ENCODE measurements around the gene CASP3.
A peak's percentile ranks its signal among the peaks of the same experiment; 100 is the strongest.

Gene CASP3

DNA sequence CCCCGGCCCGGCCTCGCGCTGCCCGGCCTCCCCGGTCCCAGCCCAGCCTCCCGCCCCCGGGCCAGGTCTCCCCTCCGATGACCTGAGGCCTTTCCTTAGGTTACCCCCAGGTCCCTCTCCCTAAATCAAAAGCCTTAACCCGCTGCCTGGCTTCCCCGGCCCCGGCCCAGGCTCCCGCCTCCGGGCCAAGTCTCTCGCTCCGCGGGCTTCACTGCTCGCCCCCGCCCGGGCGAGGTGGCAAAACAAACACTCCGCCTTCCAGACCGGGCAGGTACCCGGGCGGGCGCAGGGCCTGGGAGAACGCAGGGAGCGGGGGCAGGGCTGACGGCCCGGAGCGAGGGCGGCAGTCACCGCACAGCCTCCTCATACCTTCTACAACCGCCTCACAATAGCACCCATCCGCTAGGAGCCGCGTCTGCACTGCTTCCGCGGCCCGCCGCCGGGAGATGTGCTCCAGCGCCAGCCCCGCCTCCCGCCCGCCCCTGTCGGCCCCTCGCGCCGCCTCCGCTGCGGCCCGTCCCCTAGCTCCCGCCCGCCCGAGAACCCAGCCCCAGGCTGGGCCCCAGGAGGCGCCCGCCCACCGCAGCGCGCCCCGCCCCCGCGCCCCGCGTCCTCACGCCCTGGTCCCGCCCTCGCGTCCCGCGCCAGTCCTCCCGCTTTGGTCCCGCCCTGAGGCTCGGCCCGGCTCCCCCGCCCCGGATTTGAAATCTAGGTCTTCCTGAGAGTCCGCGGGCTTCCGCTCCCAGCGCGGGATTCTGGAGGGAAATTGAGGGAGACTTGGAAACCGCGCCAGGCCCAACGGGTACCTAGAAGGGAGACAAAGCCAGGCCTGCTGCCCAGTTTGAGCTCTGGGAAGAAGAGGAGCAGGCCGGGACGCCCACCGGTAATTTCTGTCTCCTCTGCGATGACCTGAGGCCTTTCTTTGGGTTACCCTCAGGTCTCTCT lies at the start of gene CASP3, which contains the start of gene PRIMPOL:
TSS of gene CASP3 (minus strand) at position 422 of the 945 bp plus-strand sequence. CDS start 10,994 bp downstream, outside the sequence.
TSS of gene PRIMPOL (plus strand) at position 713 of the 945 bp plus-strand sequence. CDS start 7,403 bp downstream, outside the sequence.
- peak within 1 kb of the TSS; percentile 88 for H3K4me3 ChIP-seq (ENCODE audit: low read depth, low read length)

- H3K4me3 ChIP-seq (ENCODE audit: low read depth, low read length) = no peak overlapping the region
These were observed 48.7 kb upstream of the CASP3 start for GRCh38 chr4:184697956-184698355.

GRCh38 chr4:184695178-184695896 lies 46.1 kb upstream of the CASP3 start:
- no peak overlapping the region for H3K4me3 ChIP-seq (ENCODE audit: low read depth, low read length)

DNA sequence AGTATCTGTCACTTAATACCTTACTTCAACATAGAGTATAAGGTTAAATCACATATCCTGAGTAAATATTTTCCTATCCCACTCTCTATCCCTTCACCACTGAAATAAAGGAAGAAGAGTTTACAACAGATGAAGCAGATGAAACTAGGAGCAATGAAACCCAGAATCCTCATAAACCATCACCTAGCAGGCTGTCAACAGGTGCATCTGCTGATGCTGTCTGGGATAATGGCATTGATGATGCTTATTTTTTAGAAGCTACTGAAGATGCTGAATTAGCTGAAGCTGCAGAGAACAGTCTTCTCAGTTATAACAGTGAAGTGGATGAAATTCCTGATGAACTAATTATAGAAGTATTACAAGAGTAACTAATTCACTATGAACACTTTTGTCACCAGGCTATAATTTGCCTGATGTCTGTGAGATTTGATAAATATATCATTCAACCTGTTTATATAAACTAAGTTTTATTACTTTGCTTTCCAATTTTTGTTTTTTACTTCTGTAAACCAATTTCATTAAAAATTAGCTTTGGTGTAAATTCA lies 45.2 kb upstream of the CASP3 start:
- no peak overlapping the region for H3K4me3 ChIP-seq (ENCODE audit: low read depth, low read length)

DNA sequence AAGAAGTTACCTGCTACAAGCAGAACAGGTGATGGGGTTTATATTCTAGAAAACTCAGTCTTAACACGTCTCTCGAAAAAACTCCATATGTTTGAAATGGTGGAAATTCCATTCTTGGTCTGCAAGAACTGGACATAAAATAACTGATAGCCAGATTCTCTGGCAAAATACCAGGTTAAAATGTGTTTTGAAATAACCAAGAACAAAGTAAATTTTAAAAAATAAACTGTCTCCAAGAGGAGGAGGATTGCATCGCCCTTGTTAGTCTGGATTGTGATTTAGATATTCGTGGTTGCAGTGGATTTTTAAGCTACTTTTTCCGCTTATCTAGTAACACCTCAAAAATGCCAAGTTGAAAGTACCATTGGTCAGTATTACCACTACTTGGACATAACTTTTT lies 43.8 kb upstream of the CASP3 start:
- no peak overlapping the region for H3K4me3 ChIP-seq (ENCODE audit: low read depth, low read length)

DNA sequence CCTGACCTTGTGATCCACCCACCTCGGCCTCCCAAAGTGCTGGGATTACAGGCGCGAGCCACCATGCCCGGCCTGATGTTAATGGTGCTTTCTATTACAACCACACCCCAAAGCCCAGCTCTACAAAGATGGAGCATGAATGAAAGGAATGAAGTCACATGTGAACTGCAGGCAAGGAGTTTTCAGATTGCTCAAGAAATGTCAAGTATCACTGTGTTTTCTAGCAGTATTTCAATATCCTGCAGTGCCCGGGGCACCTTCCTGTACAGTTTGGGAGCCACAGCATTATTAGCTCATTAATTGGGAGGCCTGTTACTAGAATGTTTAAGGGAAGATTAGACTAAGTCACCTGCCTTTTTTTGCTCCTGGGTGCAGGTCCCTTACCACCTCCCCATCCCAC lies 40.4 kb upstream of the CASP3 start:
- no peak overlapping the region for H3K4me3 ChIP-seq (ENCODE audit: low read depth, low read length)

DNA sequence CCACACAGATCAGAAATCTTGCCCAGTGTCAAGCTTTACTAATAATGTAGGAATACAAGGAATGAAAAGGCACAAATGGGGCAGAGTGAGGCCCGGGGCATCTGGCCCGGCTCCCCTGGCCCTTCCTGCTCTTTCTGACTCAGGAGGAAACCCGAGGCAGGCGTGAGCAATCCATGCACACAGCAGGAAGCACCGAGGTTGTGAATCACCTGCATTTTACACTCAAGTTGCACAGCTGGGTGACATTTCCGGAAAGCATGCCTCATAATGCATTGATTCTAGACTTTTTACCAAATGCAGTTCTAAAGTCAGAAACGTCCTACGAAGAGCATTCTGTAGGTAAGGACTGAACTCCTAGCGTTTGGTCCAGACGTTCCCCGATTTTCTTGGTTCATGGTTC lies 39.2 kb upstream of the CASP3 start:
- H3K4me3 ChIP-seq (ENCODE audit: low read depth, low read length) = no peak overlapping the region

DNA sequence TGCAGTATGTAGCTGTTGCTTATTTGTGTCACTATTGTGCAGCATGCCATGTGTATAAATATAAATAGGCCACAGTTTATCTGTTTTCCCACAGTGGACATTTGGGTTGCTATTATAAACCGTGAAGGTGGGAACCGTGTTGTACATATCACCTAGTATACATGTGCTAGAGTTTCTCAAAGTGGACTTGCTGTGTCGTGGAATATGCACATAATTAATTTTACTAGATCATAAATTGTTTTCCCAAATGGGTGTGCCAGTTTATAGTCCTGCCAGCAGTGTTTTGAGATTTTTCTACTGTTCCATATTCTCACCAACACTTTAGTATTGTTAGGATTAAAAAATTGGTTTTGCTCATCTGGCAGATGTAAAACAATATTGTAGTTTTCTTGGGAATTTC lies 38.8 kb upstream of the CASP3 start:
- H3K4me3 ChIP-seq (ENCODE audit: low read depth, low read length) = no peak overlapping the region

DNA sequence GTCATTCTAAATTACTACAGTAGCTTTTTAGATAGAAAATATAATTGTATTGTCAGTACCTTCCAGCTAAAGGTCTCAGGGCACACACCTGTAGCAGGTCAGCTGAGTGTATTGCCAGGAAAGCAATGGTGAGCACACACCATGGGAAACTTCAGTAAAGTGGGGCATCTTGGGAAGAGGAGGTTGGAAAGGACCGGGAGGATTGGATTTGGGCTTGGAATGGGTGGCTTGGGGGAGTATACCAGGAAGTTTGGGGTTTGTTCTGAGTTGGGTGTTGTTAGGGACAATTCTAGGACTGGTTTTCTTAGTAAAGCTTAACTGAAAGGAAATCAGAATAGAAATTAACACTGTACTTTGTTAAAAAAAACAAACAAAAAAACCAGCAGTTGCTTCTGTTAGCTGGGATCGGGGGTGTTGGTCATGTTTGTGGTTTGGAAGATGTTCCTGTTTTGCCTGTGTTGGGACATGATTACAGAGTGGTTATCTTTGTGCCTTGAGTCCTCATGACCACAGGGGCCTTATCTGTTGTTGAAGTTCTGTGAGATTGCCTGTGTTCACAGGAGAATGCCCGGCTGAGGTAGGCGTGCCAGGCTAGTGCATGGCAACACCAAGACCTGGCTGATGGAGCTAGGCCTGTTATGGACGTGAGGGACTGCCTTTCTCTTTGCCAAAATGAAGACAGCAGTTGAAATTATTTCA lies 35.4 kb upstream of the CASP3 start:
- H3K4me3 ChIP-seq (ENCODE audit: low read depth, low read length) = no peak overlapping the region

DNA sequence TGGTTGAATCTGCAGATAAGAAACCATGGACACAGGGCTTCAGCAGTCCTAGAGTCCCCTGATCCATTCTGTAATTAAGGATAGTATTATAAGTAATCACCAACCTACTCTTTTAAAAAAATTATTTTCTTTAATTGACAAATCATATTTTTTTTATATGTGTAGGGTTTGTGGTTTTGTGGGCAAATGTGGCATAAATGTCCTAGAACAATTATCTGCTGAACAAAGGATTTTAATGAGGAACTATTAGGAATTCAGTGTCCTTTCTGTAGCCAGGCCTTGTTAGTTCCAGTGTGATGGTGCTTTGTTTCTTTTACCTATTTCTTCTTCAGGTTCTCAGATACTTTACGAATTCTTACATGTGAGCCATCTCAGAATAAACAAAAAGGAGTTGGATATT lies 32.7 kb upstream of the CASP3 start:
- H3K4me3 ChIP-seq (ENCODE audit: low read depth, low read length) = no peak overlapping the region

GRCh38 chr4:184680698-184681097 lies 31.5 kb upstream of the CASP3 start:
- no peak overlapping the region for H3K4me3 ChIP-seq (ENCODE audit: low read depth, low read length)

DNA sequence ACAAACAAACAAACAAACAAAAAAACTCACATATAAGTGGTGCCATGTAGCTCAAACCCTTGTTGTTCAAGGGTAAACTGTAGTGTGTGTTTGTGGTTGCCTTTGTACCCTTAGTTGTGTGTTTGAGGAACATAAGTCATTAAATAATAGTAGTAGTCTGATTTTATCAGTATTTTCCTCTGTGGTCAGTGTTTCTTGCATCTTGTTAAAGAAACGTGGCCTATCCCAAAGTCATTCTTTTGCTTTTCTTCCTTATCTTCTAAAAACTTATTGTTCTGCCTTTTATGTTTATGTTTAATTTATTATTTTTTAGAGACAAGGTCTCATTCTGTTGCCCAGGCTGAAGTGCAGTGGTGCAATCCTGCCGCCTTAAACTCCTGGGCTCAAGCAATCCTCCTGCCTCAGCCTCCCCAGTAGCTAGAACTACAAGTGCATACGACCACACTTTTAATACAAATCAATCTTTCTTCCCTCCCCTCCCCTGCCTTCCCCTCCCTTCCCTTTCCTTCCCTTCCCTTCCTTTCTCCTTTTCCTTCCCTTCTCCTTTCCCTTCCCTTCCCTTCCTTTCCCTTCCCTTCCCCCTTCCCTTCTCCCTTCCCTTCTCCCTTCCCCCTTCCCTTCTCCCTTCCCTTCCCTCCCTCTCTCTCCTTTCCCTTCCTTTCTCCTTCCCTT lies 26.7 kb upstream of the CASP3 start:
- no peak overlapping the region for H3K4me3 ChIP-seq (ENCODE audit: low read depth, low read length)

- H3K4me3 ChIP-seq (ENCODE audit: low read depth, low read length) = no peak overlapping the region
These were observed 25.8 kb upstream of the CASP3 start for GRCh38 chr4:184675018-184675417.

DNA sequence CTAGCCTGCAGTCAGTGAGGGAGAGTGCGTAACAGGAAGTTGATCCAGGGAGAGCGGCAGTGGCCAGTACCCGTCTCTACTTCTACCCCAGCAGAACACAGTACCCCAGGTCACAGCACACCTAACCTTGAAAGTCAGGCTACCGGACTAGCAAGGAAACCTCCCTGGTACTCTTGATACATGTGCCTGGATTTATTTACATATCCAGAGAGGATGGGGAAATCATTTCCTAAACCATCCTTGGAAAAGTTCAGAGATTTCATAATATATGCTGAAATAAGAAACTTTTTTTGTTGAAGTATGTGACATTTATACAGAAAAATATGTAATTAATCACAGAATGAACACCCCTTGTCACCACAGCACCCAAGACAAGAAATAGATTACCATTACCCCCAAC lies 24.8 kb upstream of the CASP3 start:
- no peak overlapping the region for H3K4me3 ChIP-seq (ENCODE audit: low read depth, low read length)

DNA sequence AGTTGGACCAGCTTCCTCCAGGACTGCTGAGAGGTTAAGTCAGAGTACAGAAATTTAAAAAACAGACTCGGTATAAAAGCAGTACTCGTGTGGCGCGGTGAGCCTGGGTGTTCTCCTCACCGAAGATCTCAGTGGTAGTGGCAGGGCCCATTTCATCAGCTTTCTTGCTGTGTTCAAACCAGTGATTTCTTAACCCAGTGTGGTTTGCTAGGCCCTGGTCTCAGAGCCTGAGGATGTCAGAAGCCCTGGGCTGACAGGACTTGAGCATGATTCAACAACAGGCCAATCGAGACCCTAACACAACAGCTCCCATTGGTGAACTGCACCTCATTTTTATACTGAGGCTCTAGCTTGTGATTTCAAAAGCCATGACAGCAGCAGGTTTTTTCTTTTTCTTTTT lies 23.5 kb upstream of the CASP3 start:
- H3K4me3 ChIP-seq (ENCODE audit: low read depth, low read length) = no peak overlapping the region

DNA sequence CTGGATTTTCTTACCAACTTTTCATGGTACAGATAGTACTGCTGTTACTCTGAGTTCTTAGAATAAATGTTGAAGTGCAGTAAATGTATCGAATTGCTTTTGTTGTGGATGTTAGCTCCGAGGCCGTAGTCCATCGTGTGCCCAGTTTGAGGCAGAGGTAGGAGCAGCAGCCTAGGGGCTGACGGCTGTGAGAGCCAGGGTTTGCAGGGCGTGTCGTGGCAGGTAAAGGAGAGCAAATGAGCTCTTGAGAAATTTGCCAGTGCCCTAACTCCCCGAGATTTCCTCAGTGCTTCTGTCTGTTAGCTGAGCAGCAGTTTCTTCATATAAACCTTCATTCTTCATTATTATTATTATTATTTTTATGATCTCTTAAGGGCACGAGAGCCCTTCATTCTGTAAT lies 21.9 kb upstream of the CASP3 start:
- H3K4me3 ChIP-seq (ENCODE audit: low read depth, low read length) = no peak overlapping the region

- H3K4me3 ChIP-seq (ENCODE audit: low read depth, low read length) = no peak overlapping the region
These were observed 20.0 kb upstream of the CASP3 start for GRCh38 chr4:184669251-184669650.

- no peak overlapping the region for H3K4me3 ChIP-seq (ENCODE audit: low read depth, low read length)
These were observed 19.4 kb upstream of the CASP3 start for GRCh38 chr4:184668511-184669114.

DNA sequence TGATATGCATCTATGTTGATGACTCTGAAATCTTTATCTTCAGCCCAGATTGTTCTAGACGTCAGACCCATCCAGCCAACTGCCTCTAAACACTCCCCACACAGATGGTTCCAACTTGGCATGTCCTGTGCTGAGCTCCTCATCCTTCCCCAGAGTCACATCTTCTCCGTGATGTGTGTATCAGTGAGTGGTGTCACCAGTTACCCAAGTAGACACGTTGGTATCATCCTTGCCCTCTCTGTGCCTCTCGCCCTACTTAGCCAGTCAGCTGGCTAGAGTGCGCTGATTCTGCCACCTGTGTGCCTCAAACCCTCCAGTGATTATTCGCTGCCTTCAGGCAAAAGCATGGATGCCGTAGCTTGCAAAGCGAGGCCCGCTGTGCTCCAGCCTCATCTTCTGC lies 18.8 kb upstream of the CASP3 start:
- no peak overlapping the region for H3K4me3 ChIP-seq (ENCODE audit: low read depth, low read length)

DNA sequence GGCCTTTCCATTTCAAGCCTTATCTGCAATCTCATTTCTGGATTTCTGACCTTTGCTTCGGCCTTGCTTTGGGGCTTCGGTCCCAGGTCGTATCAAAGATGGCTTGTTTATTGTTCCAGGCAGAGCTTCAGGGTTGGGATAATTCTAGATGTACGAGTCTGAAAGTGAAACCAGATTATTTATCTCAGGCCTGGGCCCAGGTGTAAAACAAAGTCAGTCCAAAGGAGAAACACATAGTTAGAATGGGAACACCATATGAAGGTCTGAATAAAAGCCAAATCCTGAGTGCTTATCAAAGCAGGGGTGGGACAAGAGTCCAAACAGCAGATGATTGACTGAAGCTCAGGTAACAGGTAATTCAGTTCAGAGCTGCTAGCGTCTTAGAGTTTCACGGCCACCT lies 17.4 kb upstream of the CASP3 start:
- H3K4me3 ChIP-seq (ENCODE audit: low read depth, low read length) = no peak overlapping the region
